ENCODE data around the gene MASP2. TPM values are rescaled to one million over a fixed set of nuclear protein-coding genes. Genes with fewer than 3 reads are reported as not detected.

MASP2 gene
- total RNA-seq, 1 donor: not detected

DNA sequence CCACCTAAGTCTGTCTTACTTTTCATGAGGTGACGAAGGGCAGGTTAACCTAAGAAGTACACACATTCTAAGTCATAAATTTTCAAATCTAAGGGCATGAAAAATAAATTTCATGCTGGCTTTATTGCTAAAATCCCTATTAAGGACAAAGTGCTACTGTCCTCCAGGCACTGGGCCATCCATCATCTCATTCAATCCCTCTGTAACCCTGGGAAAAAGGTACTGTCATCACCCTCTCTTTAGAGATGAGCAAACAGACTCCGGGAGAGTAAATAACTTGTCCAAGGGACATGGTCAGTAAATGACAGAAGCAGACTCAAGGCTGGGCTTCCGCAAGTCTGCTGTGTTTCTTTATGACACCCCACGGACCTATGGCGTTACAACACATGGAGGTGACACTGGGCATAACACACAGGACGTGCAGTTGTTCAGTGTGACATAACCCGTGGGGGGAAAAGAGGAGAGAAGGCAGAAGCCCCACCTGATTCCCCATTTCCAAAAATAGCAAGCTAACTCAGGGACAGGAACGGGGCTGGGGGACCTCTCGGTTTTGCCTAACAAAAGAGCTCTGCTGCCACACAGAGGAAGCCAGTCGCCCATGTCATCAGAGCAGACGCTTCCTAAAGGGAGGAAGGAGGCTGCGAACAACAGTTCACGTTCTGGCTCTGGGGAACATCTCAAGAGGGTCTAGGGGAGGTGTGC lies 25.3 kb upstream of the MASP2 start:
- Histone ChIP-seq H3K9me3 (ENCODE audit: low read depth, low read length) (no peaks in the 10 kb centered on the region), H3K4me3 (ENCODE audit: insufficient read depth, low read length) (no peak overlapping the region), H3K4me1 (ENCODE audit: insufficient read depth, low read length) (no peaks in the 10 kb centered on the region), H3K79me2 (ENCODE audit: insufficient read depth, low read length) (no peaks in the 10 kb centered on the region), H4K20me1 (ENCODE audit: insufficient read depth, low read length) (no peaks in the 10 kb centered on the region), H3K27ac (ENCODE audit: low read depth, low read length) (no peak overlapping the region), H3K27me3 (ENCODE audit: insufficient read depth, low read length) (no peaks in the 10 kb centered on the region), H3K36me3 (ENCODE audit: insufficient read depth, low read length) (peaks cover 76% of the 10 kb centered on the region), H2AFZ (ENCODE audit: low read length) (no peak overlapping the region), H3K4me2 (ENCODE audit: insufficient read depth, low read length) (no peak overlapping the region)
- DNase-seq (ENCODE audit: insufficient read length, low spot score, missing footprints): peak; percentile 27
- no peak for TF ChIP-seq CTCF (IDR thresholded peaks at IDR 0.05; ENCODE audit: extremely low read depth, low read depth, low read length)

DNA sequence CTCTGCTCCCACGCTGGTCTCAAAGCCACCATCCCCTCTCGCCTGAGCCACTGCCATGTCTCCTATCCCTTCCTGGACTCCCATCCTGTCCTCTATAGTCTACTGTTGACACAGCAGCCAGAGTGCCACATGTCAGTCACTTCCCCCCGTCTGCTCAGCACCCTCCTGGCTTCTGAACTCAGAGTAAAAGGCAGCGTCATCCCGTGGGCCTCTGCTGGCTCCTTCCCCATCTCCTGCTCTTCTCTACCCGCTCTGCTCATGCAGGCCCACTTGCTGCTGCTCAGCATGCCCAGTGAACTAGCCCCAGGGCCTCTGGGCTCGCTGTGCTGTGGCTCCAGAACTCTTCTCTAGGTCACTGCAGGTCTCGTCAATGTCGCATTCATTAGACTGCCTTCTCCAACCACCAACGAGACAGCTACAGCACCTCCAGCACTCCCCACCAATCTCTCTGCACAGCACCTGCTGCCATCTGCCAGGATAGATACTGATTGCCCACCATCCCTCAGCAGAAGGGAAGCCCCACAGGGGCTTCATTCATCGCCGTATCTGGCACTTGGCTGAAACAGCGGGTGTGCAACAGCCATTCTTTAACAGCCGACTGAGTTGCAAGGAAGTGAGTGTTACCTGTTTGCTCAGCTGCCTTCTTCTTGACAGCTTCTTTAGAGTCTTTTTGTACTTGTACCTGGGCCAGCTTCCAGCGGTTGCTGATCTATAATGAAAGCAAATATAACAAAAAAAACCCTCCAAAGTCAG lies 24.6 kb upstream of the MASP2 start:
- H2AFZ ChIP-seq (ENCODE audit: low read length): no peak overlapping the region
- no peaks in the 10 kb centered on the region for H3K9me3 ChIP-seq (ENCODE audit: low read depth, low read length)
- no peaks in the 10 kb centered on the region for H3K4me1 ChIP-seq (ENCODE audit: insufficient read depth, low read length)
- no peaks in the 10 kb centered on the region for H3K27me3 ChIP-seq (ENCODE audit: insufficient read depth, low read length)
- no peak overlapping the region for H3K4me2 ChIP-seq (ENCODE audit: insufficient read depth, low read length)
- H3K27ac ChIP-seq (ENCODE audit: low read depth, low read length): no peak overlapping the region
- peaks cover 73% of the 10 kb centered on the region for H3K36me3 ChIP-seq (ENCODE audit: insufficient read depth, low read length)
- peak; percentile 22 for DNase-seq (ENCODE audit: insufficient read length, low spot score, missing footprints)
- no peak for TF ChIP-seq CTCF (IDR thresholded peaks at IDR 0.05; ENCODE audit: extremely low read depth, low read depth, low read length)
- no peaks in the 10 kb centered on the region for H4K20me1 ChIP-seq (ENCODE audit: insufficient read depth, low read length)
- no peak overlapping the region for H3K4me3 ChIP-seq (ENCODE audit: insufficient read depth, low read length)
- H3K79me2 ChIP-seq (ENCODE audit: insufficient read depth, low read length): no peaks in the 10 kb centered on the region

DNA sequence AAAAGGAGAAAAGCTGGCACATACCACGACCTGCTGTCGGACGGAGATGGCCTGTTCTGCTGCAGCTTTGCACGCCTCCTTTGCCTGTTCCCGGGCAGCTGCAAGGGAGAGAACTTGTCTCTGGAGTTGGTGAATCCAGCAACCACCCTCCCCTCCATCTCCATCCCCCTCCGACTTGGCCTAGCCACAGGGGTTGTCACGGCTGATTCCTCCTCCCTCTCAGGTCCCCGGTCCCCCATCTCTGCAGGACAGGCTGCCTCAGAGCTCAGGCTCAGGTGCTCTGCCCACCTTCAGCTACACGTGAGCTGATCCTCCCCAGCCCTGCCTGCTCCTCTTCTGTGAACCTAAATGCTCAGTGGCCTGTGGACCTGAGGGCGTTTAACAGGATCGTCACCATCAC lies 23.8 kb upstream of the MASP2 start:
- TF ChIP-seq CTCF (IDR thresholded peaks at IDR 0.05; ENCODE audit: extremely low read depth, low read depth, low read length): no peak
- no peak overlapping the region for H2AFZ ChIP-seq (ENCODE audit: low read length)
- peak; percentile 13 for DNase-seq (ENCODE audit: insufficient read length, low spot score, missing footprints)
- no peaks in the 10 kb centered on the region for H3K79me2 ChIP-seq (ENCODE audit: insufficient read depth, low read length)
- no peak overlapping the region for H3K4me3 ChIP-seq (ENCODE audit: insufficient read depth, low read length)
- no peaks in the 10 kb centered on the region for H3K4me1 ChIP-seq (ENCODE audit: insufficient read depth, low read length)
- no peaks in the 10 kb centered on the region for H3K9me3 ChIP-seq (ENCODE audit: low read depth, low read length)
- no peaks in the 10 kb centered on the region for H4K20me1 ChIP-seq (ENCODE audit: insufficient read depth, low read length)
- peaks cover 72% of the 10 kb centered on the region for H3K36me3 ChIP-seq (ENCODE audit: insufficient read depth, low read length)
- H3K4me2 ChIP-seq (ENCODE audit: insufficient read depth, low read length): no peak overlapping the region
- H3K27ac ChIP-seq (ENCODE audit: low read depth, low read length): no peak overlapping the region
- H3K27me3 ChIP-seq (ENCODE audit: insufficient read depth, low read length): no peaks in the 10 kb centered on the region

All from osteoblast (primary cell).